HCT116 (cell line): ENCODE measurements around the gene NIN. TPM values are rescaled to one million over a fixed set of nuclear protein-coding genes. Genes with fewer than 3 reads are reported as not detected.

Source experiments
- ATAC-seq: fragments of 200-7000 bp; cut with Tn5 transposase; 2 replicates; pipeline ENCODE4 v1.9.1; 2020; ENCODE audit warnings: mild to moderate bottlenecking, moderate library complexity
- BruUV-seq: library from RNA; stranded (reverse); fragments of 400-500 nt; replicated peaks from 2 replicates; lab custom pipeline; 2021; lab: Mats Ljungman, UMichigan
- CTCF ChIA-PET: fragments of 300-600 bp; sonication (Branson Sonifier 250); formaldehyde crosslinking; loops from one replicate; lab custom pipeline; 2021; ENCODE audit warnings: antibody characterized with exemption; lab: Charles Lee
- POLR2A ChIA-PET: fragments of 300-600, 350-600 bp; sonication (Branson Sonifier 250); formaldehyde crosslinking; loops from one replicate; lab custom pipeline; 2021; ENCODE audit warnings: antibody characterized with exemption; lab: Charles Lee
- RAD21 ChIA-PET, 2 experiments: fragments of 300-600 bp; sonication (Branson Sonifier 250); formaldehyde crosslinking; loops; one replicate each; lab custom pipeline; 2023; ENCODE audit warnings: low total read pairs in 2 of 2; ENCODE audit not compliant: uncharacterized antibody in 2 of 2, unreplicated experiment in 2 of 2, low non-redundant PET in 1 of 2; lab: Charles Lee
- DNase-seq: peaks from one replicate; pipeline ENCODE4 v3.0.0-alpha.2; 2010; ENCODE audit warnings: low read depth, low spot score
- H2AFZ ChIP-seq: fragments of 200-600 bp; shearing (Covaris generic), sonication (generic); 2 replicates; pipeline ENCODE4 v1.6.1; 2017; ENCODE audit warnings: low read depth, mixed run types, mixed read lengths, antibody characterized with exemption, low read length; ENCODE audit not compliant: poor library complexity, severe bottlenecking
- H3K27ac ChIP-seq: 2 replicates; pipeline ENCODE4 v1.5.1; 2012; ENCODE audit warnings: low read depth, low read length
- H3K27me3 ChIP-seq: fragments of 200-600 bp; sonication (generic); 2 replicates; pipeline ENCODE4 v1.6.1; 2016; ENCODE audit warnings: mixed run types, low read length, mixed read lengths; ENCODE audit not compliant: insufficient read depth
- H3K36me3 ChIP-seq, 2 experiments: fragments of 200-500 bp in 1 of 2; fragments of 200-600 bp in 1 of 2; sonication (Bioruptor generic) in 1 of 2; sonication (generic) in 1 of 2; 2 replicates each; pipeline versions ENCODE4 v1.5.1 to v1.6.1; 2014 to 2016; ENCODE audit warnings: low read length in 2 of 2, inconsistent platforms in 1 of 2, mixed read lengths in 1 of 2, mixed run types in 1 of 2; ENCODE audit not compliant: insufficient read depth in 2 of 2, control insufficient read depth in 1 of 2
- H3K4me1 ChIP-seq, 2 experiments: fragments of 200-600 bp in 1 of 2; sonication (generic) in 1 of 2; 2 replicates each; pipeline versions ENCODE4 v1.5.1 to v1.6.1; 2012 to 2017; ENCODE audit warnings: low read length in 2 of 2, inconsistent platforms in 1 of 2, mild to moderate bottlenecking in 1 of 2, mixed read lengths in 1 of 2, mixed run types in 1 of 2, moderate library complexity in 1 of 2; ENCODE audit not compliant: insufficient read depth in 2 of 2, control insufficient read depth in 1 of 2
- H3K4me2 ChIP-seq: fragments of 200-600 bp; sonication (generic); 2 replicates; pipeline ENCODE4 v1.6.1; 2017; ENCODE audit warnings: mixed run types, low read length, mixed read lengths
- H3K4me3 ChIP-seq, 2 experiments: fragments of 200-600 bp in 1 of 2; sonication (generic) in 1 of 2; replicated peaks in 1 of 2; 2 replicates each; pipeline ENCODE4 v1.5.1; 2011 to 2016; ENCODE audit warnings: low read length in 2 of 2, control low read depth in 1 of 2, low read depth in 1 of 2, mild to moderate bottlenecking in 1 of 2, mixed read lengths in 1 of 2, mixed run types in 1 of 2
- H3K79me2 ChIP-seq: fragments of 200-600 bp; sonication (generic); 2 replicates; pipeline ENCODE4 v1.6.1; 2017; ENCODE audit warnings: mild to moderate bottlenecking, mixed run types, low read length, moderate library complexity, mixed read lengths; ENCODE audit not compliant: insufficient read depth
- H3K9ac ChIP-seq: fragments of 200-600 bp; sonication (generic); 2 replicates; pipeline ENCODE4 v1.6.1; 2016; ENCODE audit warnings: low read length, mixed read lengths
- H3K9me2 ChIP-seq: fragments of 200-600 bp; sonication (generic), shearing (Covaris generic); 2 replicates; pipeline ENCODE4 v1.6.1; 2017; ENCODE audit warnings: mixed run types, mild to moderate bottlenecking, moderate library complexity; ENCODE audit not compliant: insufficient read depth
- H3K9me3 ChIP-seq, 2 experiments: fragments of 200-500 bp in 1 of 2; fragments of 200-600 bp in 1 of 2; sonication (Bioruptor generic) in 1 of 2; sonication (generic) in 1 of 2; 2 replicates each; pipeline ENCODE4 v1.6.1; 2014 to 2017; ENCODE audit warnings: low read length in 2 of 2, mixed read lengths in 2 of 2, inconsistent platforms in 1 of 2, low read depth in 1 of 2, mild to moderate bottlenecking in 1 of 2, mixed run types in 1 of 2, moderate library complexity in 1 of 2; ENCODE audit not compliant: control insufficient read depth in 1 of 2, insufficient read depth in 1 of 2
- H4K20me1 ChIP-seq: fragments of 200-600 bp; sonication (generic), shearing (Covaris generic); 2 replicates; pipeline ENCODE4 v1.6.1; 2017; ENCODE audit warnings: mixed run types, mild to moderate bottlenecking, moderate library complexity; ENCODE audit not compliant: insufficient read depth
- CEBPB ChIP-seq: IDR thresholded peaks from 2 replicates; pipeline ENCODE4 v1.6.1; 2012; ENCODE audit warnings: low read depth
- EGR1 ChIP-seq: IDR thresholded peaks from 2 replicates; pipeline ENCODE4 v1.6.1; 2012; ENCODE audit warnings: low read depth
- ELF1 ChIP-seq: IDR thresholded peaks from 2 replicates; pipeline ENCODE4 v1.6.1; 2012; ENCODE audit warnings: low read depth, borderline replicate concordance
- EZH2 ChIP-seq: fragments of 200-600 bp; sonication (generic); IDR thresholded peaks from 2 replicates; pipeline ENCODE4 v1.6.1; 2017; ENCODE audit warnings: antibody characterized with exemption, mixed run types
- EZH2phosphoT487 ChIP-seq: fragments of 200-600 bp; IDR thresholded peaks from 2 replicates; pipeline ENCODE4 v1.6.1; 2018; ENCODE audit warnings: antibody characterized with exemption, borderline replicate concordance
- FOSL1 ChIP-seq: IDR thresholded peaks from 2 replicates; pipeline ENCODE4 v1.6.1; 2012; ENCODE audit warnings: low read depth
- JUND ChIP-seq: IDR thresholded peaks from 2 replicates; pipeline ENCODE4 v1.6.1; 2012
- POLR2A ChIP-seq: IDR thresholded peaks from 2 replicates; pipeline ENCODE4 v1.7.0; 2011; ENCODE audit warnings: borderline replicate concordance; ENCODE audit not compliant: insufficient read depth, insufficient read length; ENCODE audit errors: extremely low read depth
- POLR2AphosphoS5 ChIP-seq: IDR thresholded peaks from 2 replicates; pipeline ENCODE4 v1.6.1; 2011; ENCODE audit warnings: mild to moderate bottlenecking, low read depth, low read length, moderate library complexity
- SIN3A ChIP-seq: IDR thresholded peaks from 2 replicates; pipeline ENCODE4 v1.6.1; 2012; ENCODE audit warnings: low read depth
- SRF ChIP-seq: IDR thresholded peaks from 2 replicates; pipeline ENCODE4 v1.6.1; 2012; ENCODE audit warnings: low read depth
- TCF7L2 ChIP-seq: IDR thresholded peaks from 2 replicates; pipeline ENCODE4 v1.7.0; 2011; ENCODE audit warnings: borderline replicate concordance, inconsistent platforms; ENCODE audit not compliant: insufficient read depth, insufficient read length; ENCODE audit errors: extremely low read depth
- YY1 ChIP-seq: IDR thresholded peaks from 2 replicates; pipeline ENCODE4 v1.6.1; 2011; ENCODE audit warnings: low read length, low read depth, moderate library complexity, mild to moderate bottlenecking; ENCODE audit not compliant: insufficient replicate concordance; ENCODE audit errors: extremely low read depth
- ZFX ChIP-seq: fragments of 450-650 bp; IDR thresholded peaks from 2 replicates; pipeline ENCODE4 v1.6.1; 2017
- intact Hi-C: fragments of 100-400 bp; cut with micrococcal nuclease; formaldehyde crosslinking; loops from 2 replicates; pipeline ENCODE4 v1.10.0; 2022
- total RNA-seq: library from RNA; stranded (reverse); gene quantifications from one replicate; pipeline ENCODE4 v1.2.1, GENCODE V29; 2021; ENCODE audit not compliant: unreplicated experiment
- TF ChIP-seq, protein P1 (sequence below): IDR thresholded peaks from 2 replicates; pipeline ENCODE4 v1.6.1; 2012
- TF ChIP-seq, protein P2 (sequence below): IDR thresholded peaks from 2 replicates; pipeline ENCODE4 v1.6.1; 2012; ENCODE audit warnings: low read depth
- TF ChIP-seq, protein P3 (sequence below), 3 experiments: fragments of 200-600 bp in 1 of 3; sonication (generic) in 1 of 3; IDR thresholded peaks in 2 of 3; conservative IDR thresholded peaks in 1 of 3; 2 replicates each; pipeline ENCODE4 v1.5.1; 2012 to 2017; ENCODE audit warnings: low read depth in 2 of 3, low read length in 2 of 3, antibody characterized with exemption in 1 of 3, borderline replicate concordance in 1 of 3, control low read depth in 1 of 3, mild to moderate bottlenecking in 1 of 3, mixed read lengths in 1 of 3, mixed run types in 1 of 3, moderate library complexity in 1 of 3; ENCODE audit not compliant: insufficient read depth in 1 of 3
- TF ChIP-seq, protein P4 (sequence below): IDR thresholded peaks from 2 replicates; pipeline ENCODE4 v1.6.1; 2012
- TF ChIP-seq, protein P5 (sequence below): IDR thresholded peaks from 2 replicates; pipeline ENCODE4 v1.6.1; 2011; ENCODE audit warnings: mild to moderate bottlenecking, low read length, moderate library complexity; ENCODE audit not compliant: insufficient replicate concordance; ENCODE audit errors: extremely low read depth

Gene NIN
- total RNA-seq, 1 experiment from 2014 or later = 39.6 TPM

DNA sequence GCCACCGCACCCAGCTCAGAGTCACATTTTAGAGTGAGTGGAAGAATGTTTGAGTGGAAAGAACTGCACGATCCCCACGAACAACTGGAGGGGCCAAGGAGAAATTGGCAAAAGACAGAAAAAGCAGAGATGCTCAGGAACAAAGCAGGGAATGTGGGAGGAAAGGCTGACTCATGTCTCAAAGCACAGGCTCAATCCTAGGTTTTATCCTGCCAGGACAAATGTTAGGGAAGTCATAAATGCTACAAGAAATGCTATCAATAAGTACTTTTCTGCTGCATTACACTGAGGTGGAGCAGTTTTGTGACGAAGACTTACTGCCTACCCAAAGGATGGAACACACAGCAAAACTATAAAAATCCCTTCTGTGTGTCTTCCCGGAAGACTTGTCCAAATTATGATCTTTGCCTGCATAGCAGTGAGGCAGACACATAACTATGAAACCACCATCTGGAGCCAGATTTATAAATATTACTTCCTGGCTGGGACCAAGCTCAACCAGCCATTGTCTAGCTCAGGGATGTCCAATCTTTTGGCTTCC lies 26.7 kb downstream of the NIN start:
- Histone ChIP-seq H3K9me2 (no peaks in the 10 kb centered on the region), H4K20me1 (no peaks in the 10 kb centered on the region; the same call in 1 of the 2 replicates), H3K9me3 (no peaks in the 10 kb centered on the region), H3K4me3 (no peak overlapping the region), H3K27ac (no peak overlapping the region), H3K9ac (no peak overlapping the region)
- DNase-seq (no peak), ATAC-seq (no peak)
- intact Hi-C loops = no loop called here
- RAD21 ChIA-PET = no interaction called here
- POLR2A ChIA-PET = no interaction called here
- TF ChIP-seq, protein P1, sequence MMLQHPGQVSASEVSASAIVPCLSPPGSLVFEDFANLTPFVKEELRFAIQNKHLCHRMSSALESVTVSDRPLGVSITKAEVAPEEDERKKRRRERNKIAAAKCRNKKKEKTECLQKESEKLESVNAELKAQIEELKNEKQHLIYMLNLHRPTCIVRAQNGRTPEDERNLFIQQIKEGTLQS = no peak
- TF ChIP-seq POLR2A (no peak), ZFX (no peak), EZH2phosphoT487 (no peak), TCF7L2 (no peak), CEBPB (no peak), EGR1 (no peak), SIN3A (no peak), ELF1 (no peak), JUND (no peak), POLR2AphosphoS5 (no peak), EZH2 (no peak), SRF (no peak), FOSL1 (no peak), YY1 (no peak)
- TF ChIP-seq, protein P2, sequence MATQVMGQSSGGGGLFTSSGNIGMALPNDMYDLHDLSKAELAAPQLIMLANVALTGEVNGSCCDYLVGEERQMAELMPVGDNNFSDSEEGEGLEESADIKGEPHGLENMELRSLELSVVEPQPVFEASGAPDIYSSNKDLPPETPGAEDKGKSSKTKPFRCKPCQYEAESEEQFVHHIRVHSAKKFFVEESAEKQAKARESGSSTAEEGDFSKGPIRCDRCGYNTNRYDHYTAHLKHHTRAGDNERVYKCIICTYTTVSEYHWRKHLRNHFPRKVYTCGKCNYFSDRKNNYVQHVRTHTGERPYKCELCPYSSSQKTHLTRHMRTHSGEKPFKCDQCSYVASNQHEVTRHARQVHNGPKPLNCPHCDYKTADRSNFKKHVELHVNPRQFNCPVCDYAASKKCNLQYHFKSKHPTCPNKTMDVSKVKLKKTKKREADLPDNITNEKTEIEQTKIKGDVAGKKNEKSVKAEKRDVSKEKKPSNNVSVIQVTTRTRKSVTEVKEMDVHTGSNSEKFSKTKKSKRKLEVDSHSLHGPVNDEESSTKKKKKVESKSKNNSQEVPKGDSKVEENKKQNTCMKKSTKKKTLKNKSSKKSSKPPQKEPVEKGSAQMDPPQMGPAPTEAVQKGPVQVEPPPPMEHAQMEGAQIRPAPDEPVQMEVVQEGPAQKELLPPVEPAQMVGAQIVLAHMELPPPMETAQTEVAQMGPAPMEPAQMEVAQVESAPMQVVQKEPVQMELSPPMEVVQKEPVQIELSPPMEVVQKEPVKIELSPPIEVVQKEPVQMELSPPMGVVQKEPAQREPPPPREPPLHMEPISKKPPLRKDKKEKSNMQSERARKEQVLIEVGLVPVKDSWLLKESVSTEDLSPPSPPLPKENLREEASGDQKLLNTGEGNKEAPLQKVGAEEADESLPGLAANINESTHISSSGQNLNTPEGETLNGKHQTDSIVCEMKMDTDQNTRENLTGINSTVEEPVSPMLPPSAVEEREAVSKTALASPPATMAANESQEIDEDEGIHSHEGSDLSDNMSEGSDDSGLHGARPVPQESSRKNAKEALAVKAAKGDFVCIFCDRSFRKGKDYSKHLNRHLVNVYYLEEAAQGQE = no peak
- TF ChIP-seq, protein P3, sequence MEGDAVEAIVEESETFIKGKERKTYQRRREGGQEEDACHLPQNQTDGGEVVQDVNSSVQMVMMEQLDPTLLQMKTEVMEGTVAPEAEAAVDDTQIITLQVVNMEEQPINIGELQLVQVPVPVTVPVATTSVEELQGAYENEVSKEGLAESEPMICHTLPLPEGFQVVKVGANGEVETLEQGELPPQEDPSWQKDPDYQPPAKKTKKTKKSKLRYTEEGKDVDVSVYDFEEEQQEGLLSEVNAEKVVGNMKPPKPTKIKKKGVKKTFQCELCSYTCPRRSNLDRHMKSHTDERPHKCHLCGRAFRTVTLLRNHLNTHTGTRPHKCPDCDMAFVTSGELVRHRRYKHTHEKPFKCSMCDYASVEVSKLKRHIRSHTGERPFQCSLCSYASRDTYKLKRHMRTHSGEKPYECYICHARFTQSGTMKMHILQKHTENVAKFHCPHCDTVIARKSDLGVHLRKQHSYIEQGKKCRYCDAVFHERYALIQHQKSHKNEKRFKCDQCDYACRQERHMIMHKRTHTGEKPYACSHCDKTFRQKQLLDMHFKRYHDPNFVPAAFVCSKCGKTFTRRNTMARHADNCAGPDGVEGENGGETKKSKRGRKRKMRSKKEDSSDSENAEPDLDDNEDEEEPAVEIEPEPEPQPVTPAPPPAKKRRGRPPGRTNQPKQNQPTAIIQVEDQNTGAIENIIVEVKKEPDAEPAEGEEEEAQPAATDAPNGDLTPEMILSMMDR (IDR thresholded peaks at IDR 0.05 in 2 of 3, conservative IDR thresholded peaks at IDR 0.05 in 1 of 3; ENCODE audit: borderline replicate concordance in 1 of 3, insufficient read depth in 1 of 3, low read depth in 2 of 3, low read length in 2 of 3) = no peak
- TF ChIP-seq, protein P4, sequence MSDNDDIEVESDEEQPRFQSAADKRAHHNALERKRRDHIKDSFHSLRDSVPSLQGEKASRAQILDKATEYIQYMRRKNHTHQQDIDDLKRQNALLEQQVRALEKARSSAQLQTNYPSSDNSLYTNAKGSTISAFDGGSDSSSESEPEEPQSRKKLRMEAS = no peak
- TF ChIP-seq, protein P5, sequence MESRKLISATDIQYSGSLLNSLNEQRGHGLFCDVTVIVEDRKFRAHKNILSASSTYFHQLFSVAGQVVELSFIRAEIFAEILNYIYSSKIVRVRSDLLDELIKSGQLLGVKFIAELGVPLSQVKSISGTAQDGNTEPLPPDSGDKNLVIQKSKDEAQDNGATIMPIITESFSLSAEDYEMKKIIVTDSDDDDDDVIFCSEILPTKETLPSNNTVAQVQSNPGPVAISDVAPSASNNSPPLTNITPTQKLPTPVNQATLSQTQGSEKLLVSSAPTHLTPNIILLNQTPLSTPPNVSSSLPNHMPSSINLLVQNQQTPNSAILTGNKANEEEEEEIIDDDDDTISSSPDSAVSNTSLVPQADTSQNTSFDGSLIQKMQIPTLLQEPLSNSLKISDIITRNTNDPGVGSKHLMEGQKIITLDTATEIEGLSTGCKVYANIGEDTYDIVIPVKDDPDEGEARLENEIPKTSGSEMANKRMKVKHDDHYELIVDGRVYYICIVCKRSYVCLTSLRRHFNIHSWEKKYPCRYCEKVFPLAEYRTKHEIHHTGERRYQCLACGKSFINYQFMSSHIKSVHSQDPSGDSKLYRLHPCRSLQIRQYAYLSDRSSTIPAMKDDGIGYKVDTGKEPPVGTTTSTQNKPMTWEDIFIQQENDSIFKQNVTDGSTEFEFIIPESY = no peak
- TF ChIP-seq, all 23 proteins: peak for 0
- Histone ChIP-seq H3K79me2 (0 out of 2 replicates have a peak, but pooled peaks cover 3% of the 10 kb centered on the region), H3K4me1 (no peaks in the 10 kb centered on the region), H3K27me3 (no peaks in the 10 kb centered on the region), H3K36me3 (no peaks in the 10 kb centered on the region), H3K4me2 (no peak overlapping the region), H2AFZ (no peak overlapping the region)
- no TSS peak for BruUV-seq
- CTCF ChIA-PET = interaction anchor here (1.5 kb wide), 1 partner anchor 56 kb away, joined by 4 read pairs; no protein-coding TSS in a partner anchor
